ENCODE measurements around the gene CCDC15.

The CCDC15 gene

GRCh38 chr11:124942466-124943253 lies 11.3 kb upstream of the CCDC15 start:
- TF ChIP-seq EZH2phosphoT487 (IDR thresholded peaks at IDR 0.05; ENCODE audit: low read depth): no peak
- TF ChIP-seq, protein P1, sequence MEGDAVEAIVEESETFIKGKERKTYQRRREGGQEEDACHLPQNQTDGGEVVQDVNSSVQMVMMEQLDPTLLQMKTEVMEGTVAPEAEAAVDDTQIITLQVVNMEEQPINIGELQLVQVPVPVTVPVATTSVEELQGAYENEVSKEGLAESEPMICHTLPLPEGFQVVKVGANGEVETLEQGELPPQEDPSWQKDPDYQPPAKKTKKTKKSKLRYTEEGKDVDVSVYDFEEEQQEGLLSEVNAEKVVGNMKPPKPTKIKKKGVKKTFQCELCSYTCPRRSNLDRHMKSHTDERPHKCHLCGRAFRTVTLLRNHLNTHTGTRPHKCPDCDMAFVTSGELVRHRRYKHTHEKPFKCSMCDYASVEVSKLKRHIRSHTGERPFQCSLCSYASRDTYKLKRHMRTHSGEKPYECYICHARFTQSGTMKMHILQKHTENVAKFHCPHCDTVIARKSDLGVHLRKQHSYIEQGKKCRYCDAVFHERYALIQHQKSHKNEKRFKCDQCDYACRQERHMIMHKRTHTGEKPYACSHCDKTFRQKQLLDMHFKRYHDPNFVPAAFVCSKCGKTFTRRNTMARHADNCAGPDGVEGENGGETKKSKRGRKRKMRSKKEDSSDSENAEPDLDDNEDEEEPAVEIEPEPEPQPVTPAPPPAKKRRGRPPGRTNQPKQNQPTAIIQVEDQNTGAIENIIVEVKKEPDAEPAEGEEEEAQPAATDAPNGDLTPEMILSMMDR (IDR thresholded peaks at IDR 0.05; ENCODE audit: low read depth, low read length): no peak
- Histone ChIP-seq H3K79me2 (ENCODE audit: low read length) (no peaks in the 10 kb centered on the region), H3K27ac (ENCODE audit: low read length) (no peak overlapping the region), H4K20me1 (ENCODE audit: insufficient read depth, low read length) (no peaks in the 10 kb centered on the region), H3K4me2 (ENCODE audit: low read length) (no peak overlapping the region), H3K4me1 (ENCODE audit: low read length) (no peaks in the 10 kb centered on the region), H2AFZ (ENCODE audit: low read depth, low read length) (no peak overlapping the region), H3K4me3 (ENCODE audit: low read length) (no peak overlapping the region), H3K9ac (ENCODE audit: low read length) (no peak overlapping the region), H3K9me3 (ENCODE audit: insufficient read depth, low read length) (no peaks in the 10 kb centered on the region), H3K27me3 (ENCODE audit: low read depth, low read length) (peaks cover 10% of the 10 kb centered on the region; the same call in 1 of the 2 replicates), H3K36me3 (replicated peaks; ENCODE audit: low read depth, low read length) (no peaks in the 10 kb centered on the region)

- no peaks in the 10 kb centered on the region for H3K79me2 ChIP-seq (ENCODE audit: low read length)
- no peaks in the 10 kb centered on the region for H3K9me3 ChIP-seq (ENCODE audit: insufficient read depth, low read length)
- no peak overlapping the region for H2AFZ ChIP-seq (ENCODE audit: low read depth, low read length)
- H3K9ac ChIP-seq (ENCODE audit: low read length): no peak overlapping the region
- H3K36me3 ChIP-seq (replicated peaks; ENCODE audit: low read depth, low read length): no peaks in the 10 kb centered on the region
- no peak overlapping the region for H3K27ac ChIP-seq (ENCODE audit: low read length)
- peaks cover 5% of the 10 kb centered on the region; the same call in 1 of the 2 replicates for H3K27me3 ChIP-seq (ENCODE audit: low read depth, low read length)
- no peaks in the 10 kb centered on the region for H4K20me1 ChIP-seq (ENCODE audit: insufficient read depth, low read length)
- H3K4me3 ChIP-seq (ENCODE audit: low read length): no peak overlapping the region
- no peak overlapping the region for H3K4me2 ChIP-seq (ENCODE audit: low read length)
- no peak for TF ChIP-seq EZH2phosphoT487 (IDR thresholded peaks at IDR 0.05; ENCODE audit: low read depth)
- TF ChIP-seq, protein P1 (IDR thresholded peaks at IDR 0.05; ENCODE audit: low read depth, low read length): no peak
- no peaks in the 10 kb centered on the region for H3K4me1 ChIP-seq (ENCODE audit: low read length)
Observed at GRCh38 chr11:124943254-124943616, 10.8 kb upstream of the CCDC15 start.

- peaks cover 4% of the 10 kb centered on the region; the same call in 1 of the 2 replicates for H3K27me3 ChIP-seq (ENCODE audit: low read depth, low read length)
- no peak overlapping the region for H3K27ac ChIP-seq (ENCODE audit: low read length)
- H3K4me3 ChIP-seq (ENCODE audit: low read length): no peak overlapping the region
- H3K9me3 ChIP-seq (ENCODE audit: insufficient read depth, low read length): no peaks in the 10 kb centered on the region
- H3K79me2 ChIP-seq (ENCODE audit: low read length): no peaks in the 10 kb centered on the region
- H3K4me1 ChIP-seq (ENCODE audit: low read length): no peaks in the 10 kb centered on the region
- TF ChIP-seq EZH2phosphoT487 (IDR thresholded peaks at IDR 0.05; ENCODE audit: low read depth): no peak
- TF ChIP-seq, protein P1 (IDR thresholded peaks at IDR 0.05; ENCODE audit: low read depth, low read length): no peak
- no peaks in the 10 kb centered on the region for H4K20me1 ChIP-seq (ENCODE audit: insufficient read depth, low read length)
- no peak overlapping the region for H2AFZ ChIP-seq (ENCODE audit: low read depth, low read length)
- no peak overlapping the region for H3K4me2 ChIP-seq (ENCODE audit: low read length)
- no peak overlapping the region for H3K9ac ChIP-seq (ENCODE audit: low read length)
- no peaks in the 10 kb centered on the region for H3K36me3 ChIP-seq (replicated peaks; ENCODE audit: low read depth, low read length)
Observed at GRCh38 chr11:124943741-124944140, 10.3 kb upstream of the CCDC15 start.

DNA sequence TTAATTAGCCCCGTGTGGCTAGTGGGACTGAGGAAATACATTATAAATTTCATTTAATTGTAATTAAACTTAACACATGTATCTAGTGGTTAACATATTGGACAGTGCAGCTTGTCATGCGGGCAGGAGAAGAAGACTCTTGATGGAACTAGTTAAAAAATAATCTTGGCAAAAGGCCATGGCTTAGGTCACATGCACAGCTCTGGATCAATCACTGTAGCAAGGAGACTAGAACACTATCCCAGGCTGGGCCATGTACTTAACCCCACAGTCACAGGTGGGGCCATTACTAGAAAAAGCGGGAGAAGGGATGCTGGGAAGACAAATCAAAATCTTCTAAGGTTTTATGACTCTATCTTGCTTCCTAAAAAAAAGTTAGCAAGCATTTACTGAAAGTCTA lies 9.4 kb upstream of the CCDC15 start:
- no peaks in the 10 kb centered on the region for H3K79me2 ChIP-seq (ENCODE audit: low read length)
- H3K4me1 ChIP-seq (ENCODE audit: low read length): no peaks in the 10 kb centered on the region
- H2AFZ ChIP-seq (ENCODE audit: low read depth, low read length): no peak overlapping the region
- no peak overlapping the region for H3K9ac ChIP-seq (ENCODE audit: low read length)
- TF ChIP-seq, protein P1 (IDR thresholded peaks at IDR 0.05; ENCODE audit: low read depth, low read length): no peak
- TF ChIP-seq EZH2phosphoT487 (IDR thresholded peaks at IDR 0.05; ENCODE audit: low read depth): no peak
- peaks cover 4% of the 10 kb centered on the region; the same call in 1 of the 2 replicates for H3K27me3 ChIP-seq (ENCODE audit: low read depth, low read length)
- H3K9me3 ChIP-seq (ENCODE audit: insufficient read depth, low read length): no peaks in the 10 kb centered on the region
- no peak overlapping the region for H3K27ac ChIP-seq (ENCODE audit: low read length)
- H4K20me1 ChIP-seq (ENCODE audit: insufficient read depth, low read length): no peaks in the 10 kb centered on the region
- no peak overlapping the region for H3K4me3 ChIP-seq (ENCODE audit: low read length)
- no peak overlapping the region for H3K4me2 ChIP-seq (ENCODE audit: low read length)
- H3K36me3 ChIP-seq (replicated peaks; ENCODE audit: low read depth, low read length): no peaks in the 10 kb centered on the region
